Spleen (tissue), 7 donors: ENCODE results near the gene CKAP2L.

ENCODE experiments used
- POLR2A ChIP-seq, 3 donors: fragments of 450-650 bp; IDR thresholded peaks; one replicate each; pipeline ENCODE4 v1.5.1; 2017; ENCODE audit warnings: antibody characterized with exemption in 3 of 3, mild to moderate bottlenecking in 1 of 3
- TF ChIP-seq, protein P1 (sequence below), 11 experiments: fragments of 200-600 bp in 7 of 11; fragments of 450-650 bp in 4 of 11; sonication (generic) in 4 of 11; IDR thresholded peaks in 8 of 11; conservative IDR thresholded peaks in 3 of 11; 1 replicate in 7 of 11; 2 replicates in 4 of 11; pipeline versions ENCODE4 v1.4.0 to v1.8.0; 2016 to 2021; ENCODE audit warnings: antibody characterized with exemption in 11 of 11, inconsistent platforms in 4 of 11, mild to moderate bottlenecking in 1 of 11
- donor health status: DM: no; HTN: no; CAD: no; lungs with moderate emphysema.
- donor health status: DM: no; HTN: no; CAD: no.
- donor health status: DM: no; HTN: no; CAD: no.

DNA sequence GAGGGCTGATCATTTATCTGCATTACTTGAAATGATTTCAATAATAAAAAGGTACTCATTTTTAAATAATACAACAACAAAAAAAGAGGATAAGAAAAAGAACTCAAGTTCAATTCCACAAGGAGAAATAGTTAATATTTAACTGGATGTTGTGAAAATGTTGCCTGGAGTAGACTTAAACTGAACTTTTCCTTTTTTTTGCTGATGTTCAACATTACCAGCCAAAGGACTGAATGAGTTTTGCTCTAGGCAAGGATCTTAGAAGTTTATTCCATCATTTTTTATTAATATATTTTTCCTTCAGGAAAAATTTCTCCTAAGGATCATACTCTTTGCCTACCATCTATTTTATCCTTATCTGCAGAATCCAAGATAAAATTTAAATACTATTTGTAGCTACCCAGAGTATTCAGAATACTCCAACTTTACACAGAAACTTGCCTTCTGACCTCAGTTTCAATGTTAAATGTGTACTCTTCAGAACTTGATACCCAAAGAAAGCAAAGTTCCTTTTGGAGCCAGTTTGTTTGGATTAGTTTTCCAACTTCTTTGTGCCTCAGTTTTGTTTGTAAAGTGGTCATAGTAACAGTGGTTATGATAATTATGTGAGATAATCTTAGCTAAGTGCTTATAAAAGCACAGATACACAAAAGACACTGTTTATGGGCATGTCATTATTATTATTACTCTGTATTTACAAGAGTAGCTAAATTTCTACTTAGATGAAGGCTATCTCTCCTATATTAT lies 12.8 kb downstream of the CKAP2L start:
- TF ChIP-seq, protein P1, sequence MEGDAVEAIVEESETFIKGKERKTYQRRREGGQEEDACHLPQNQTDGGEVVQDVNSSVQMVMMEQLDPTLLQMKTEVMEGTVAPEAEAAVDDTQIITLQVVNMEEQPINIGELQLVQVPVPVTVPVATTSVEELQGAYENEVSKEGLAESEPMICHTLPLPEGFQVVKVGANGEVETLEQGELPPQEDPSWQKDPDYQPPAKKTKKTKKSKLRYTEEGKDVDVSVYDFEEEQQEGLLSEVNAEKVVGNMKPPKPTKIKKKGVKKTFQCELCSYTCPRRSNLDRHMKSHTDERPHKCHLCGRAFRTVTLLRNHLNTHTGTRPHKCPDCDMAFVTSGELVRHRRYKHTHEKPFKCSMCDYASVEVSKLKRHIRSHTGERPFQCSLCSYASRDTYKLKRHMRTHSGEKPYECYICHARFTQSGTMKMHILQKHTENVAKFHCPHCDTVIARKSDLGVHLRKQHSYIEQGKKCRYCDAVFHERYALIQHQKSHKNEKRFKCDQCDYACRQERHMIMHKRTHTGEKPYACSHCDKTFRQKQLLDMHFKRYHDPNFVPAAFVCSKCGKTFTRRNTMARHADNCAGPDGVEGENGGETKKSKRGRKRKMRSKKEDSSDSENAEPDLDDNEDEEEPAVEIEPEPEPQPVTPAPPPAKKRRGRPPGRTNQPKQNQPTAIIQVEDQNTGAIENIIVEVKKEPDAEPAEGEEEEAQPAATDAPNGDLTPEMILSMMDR (IDR thresholded peaks at IDR 0.05 in 8 of 11, conservative IDR thresholded peaks at IDR 0.05 in 3 of 11): no peak
- TF ChIP-seq POLR2A (IDR thresholded peaks at IDR 0.05): no peak
